Measurements from ENCODE around the gene ZC3H13. TPM values are rescaled to one million over a fixed set of nuclear protein-coding genes. Genes with fewer than 3 reads are reported as not detected.

ZC3H13 gene
- total and polyA plus RNA-seq, 2 donors (not counting 1 experiment from before 2014, with no cell fraction given), result 4.8 to 65.7 TPM

DNA sequence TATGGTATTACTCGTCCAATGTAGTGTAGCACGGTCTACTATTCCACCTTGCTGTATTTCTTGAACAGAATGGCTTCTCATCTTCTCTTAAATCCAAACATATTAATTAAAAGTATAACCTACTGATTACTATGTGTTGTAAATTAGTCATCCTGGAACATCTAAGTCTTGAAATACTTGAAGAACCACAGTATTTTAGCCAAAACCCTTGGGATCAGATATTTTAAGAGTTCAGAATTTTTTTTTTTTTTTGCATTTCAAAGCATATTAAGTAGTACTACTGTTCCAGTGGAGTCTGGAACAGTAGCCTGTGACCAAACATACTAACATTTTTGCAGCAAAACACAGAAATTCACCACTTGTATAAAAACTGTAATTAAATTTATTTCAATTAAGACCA is 30.1 kb downstream of the ZC3H13 start:
- TF ChIP-seq, protein P1, sequence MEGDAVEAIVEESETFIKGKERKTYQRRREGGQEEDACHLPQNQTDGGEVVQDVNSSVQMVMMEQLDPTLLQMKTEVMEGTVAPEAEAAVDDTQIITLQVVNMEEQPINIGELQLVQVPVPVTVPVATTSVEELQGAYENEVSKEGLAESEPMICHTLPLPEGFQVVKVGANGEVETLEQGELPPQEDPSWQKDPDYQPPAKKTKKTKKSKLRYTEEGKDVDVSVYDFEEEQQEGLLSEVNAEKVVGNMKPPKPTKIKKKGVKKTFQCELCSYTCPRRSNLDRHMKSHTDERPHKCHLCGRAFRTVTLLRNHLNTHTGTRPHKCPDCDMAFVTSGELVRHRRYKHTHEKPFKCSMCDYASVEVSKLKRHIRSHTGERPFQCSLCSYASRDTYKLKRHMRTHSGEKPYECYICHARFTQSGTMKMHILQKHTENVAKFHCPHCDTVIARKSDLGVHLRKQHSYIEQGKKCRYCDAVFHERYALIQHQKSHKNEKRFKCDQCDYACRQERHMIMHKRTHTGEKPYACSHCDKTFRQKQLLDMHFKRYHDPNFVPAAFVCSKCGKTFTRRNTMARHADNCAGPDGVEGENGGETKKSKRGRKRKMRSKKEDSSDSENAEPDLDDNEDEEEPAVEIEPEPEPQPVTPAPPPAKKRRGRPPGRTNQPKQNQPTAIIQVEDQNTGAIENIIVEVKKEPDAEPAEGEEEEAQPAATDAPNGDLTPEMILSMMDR (IDR thresholded peaks at IDR 0.05), result no peak
- TF ChIP-seq EZH2 (IDR thresholded peaks at IDR 0.05; ENCODE audit: borderline replicate concordance, insufficient read depth, low read depth, low read length, poor library complexity, severe bottlenecking), result no peak
- ATAC-seq (ENCODE audit: low read depth) (no peak), DNase-seq (no peak)
- no peak overlapping the region for H3K4me3 Mint-ChIP-seq
- H3K4me1 Mint-ChIP-seq, result no peaks in the 10 kb centered on the region
- H3K9ac ChIP-seq (ENCODE audit: low read length), result no peak overlapping the region
- H3K79me2 ChIP-seq (ENCODE audit: control insufficient read depth, insufficient read depth, low read length), result peaks cover 6% of the 10 kb centered on the region
- no peak overlapping the region for H3K4me3 ChIP-seq (ENCODE audit: control extremely low read depth in 1 of 5, extremely low read depth in 1 of 5, insufficient read depth in 1 of 5, low read depth in 2 of 5, low read length in 4 of 5)
- peaks cover 10 to 29% of the 10 kb centered on the region in 2 experiments for H3K36me3 ChIP-seq (replicated peaks in 1 of 2; ENCODE audit: control extremely low read depth in 1 of 2, control insufficient read depth in 1 of 2, extremely low read depth in 1 of 2, insufficient read depth in 2 of 2, low read length in 1 of 2)
- intact Hi-C loops (cut with micrococcal nuclease), result no loop called here
- H3K27me3 ChIP-seq (replicated peaks in 1 of 4; ENCODE audit: control extremely low read depth in 1 of 4, control insufficient read depth in 3 of 4, insufficient read depth in 4 of 4, low read length in 3 of 4), result no peaks in the 10 kb centered on the region
- no peak overlapping the region for H2AFZ ChIP-seq (ENCODE audit: insufficient read depth, low read depth, low read length, poor library complexity, severe bottlenecking)
- CTCF ChIA-PET, result no interaction called here
- no peak overlapping the region for H3K27ac Mint-ChIP-seq
- H3K4me1 ChIP-seq (ENCODE audit: control insufficient read depth in 2 of 2, insufficient read depth in 2 of 2, low read length in 2 of 2), result no peaks in the 10 kb centered on the region
- H3K4me2 ChIP-seq (replicated peaks; ENCODE audit: low read depth, low read length, poor library complexity, severe bottlenecking), result no peak overlapping the region
- H3K27me3 Mint-ChIP-seq, result no peaks in the 10 kb centered on the region
- H3K27ac ChIP-seq (ENCODE audit: low read length in 2 of 2), result no peak overlapping the region
- H3K9me3 ChIP-seq (ENCODE audit: control extremely low read depth in 1 of 3, control insufficient read depth in 2 of 3, insufficient read depth in 1 of 3, low read length in 2 of 3), result no peaks in the 10 kb centered on the region
- H4K20me1 ChIP-seq (ENCODE audit: control insufficient read depth, insufficient read depth, low read length, poor library complexity, severe bottlenecking), result peaks cover 13% of the 10 kb centered on the region
- no peaks in the 10 kb centered on the region for H3K9me3 Mint-ChIP-seq (ENCODE audit: insufficient read depth)
- POLR2A ChIA-PET, result no interaction called here
- no CpG with 5 or more reads among the region's 2 CpGs for WGBS (ENCODE audit: insufficient coverage)

DNA sequence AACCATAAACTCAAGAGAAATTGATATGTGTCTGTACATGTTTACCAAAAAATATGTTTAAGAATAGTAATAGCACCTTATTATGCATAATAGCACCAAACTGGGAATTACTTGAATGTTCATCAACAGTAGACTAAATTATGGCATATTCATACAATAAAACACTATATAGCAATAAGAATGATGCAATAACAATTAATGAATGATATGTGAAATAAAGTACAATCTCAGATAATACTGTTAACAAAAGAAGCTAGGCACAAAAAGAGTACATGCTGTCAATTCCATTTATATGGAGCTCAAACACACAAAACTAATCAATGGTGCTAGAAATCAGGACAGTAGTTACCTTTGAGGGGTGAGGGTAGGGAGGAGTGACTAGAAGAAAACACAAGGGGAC is 36.3 kb downstream of the ZC3H13 start:
- Mint-ChIP-seq H3K4me3 (no peak overlapping the region), H3K27ac (no peak overlapping the region), H3K9me3 (ENCODE audit: insufficient read depth) (no peaks in the 10 kb centered on the region), H3K27me3 (no peaks in the 10 kb centered on the region), H3K4me1 (no peaks in the 10 kb centered on the region)
- H2AFZ ChIP-seq (ENCODE audit: insufficient read depth, low read depth, low read length, poor library complexity, severe bottlenecking), result no peak overlapping the region
- no peak for TF ChIP-seq EZH2 (IDR thresholded peaks at IDR 0.05; ENCODE audit: borderline replicate concordance, insufficient read depth, low read depth, low read length, poor library complexity, severe bottlenecking)
- TF ChIP-seq, protein P1 (IDR thresholded peaks at IDR 0.05), result no peak
- CTCF ChIA-PET, result no interaction called here
- H3K9ac ChIP-seq (ENCODE audit: low read length), result no peak overlapping the region
- no peaks in the 10 kb centered on the region for H4K20me1 ChIP-seq (ENCODE audit: control insufficient read depth, insufficient read depth, low read length, poor library complexity, severe bottlenecking)
- no peaks in the 10 kb centered on the region for H3K79me2 ChIP-seq (ENCODE audit: control insufficient read depth, insufficient read depth, low read length)
- H3K27ac ChIP-seq (ENCODE audit: low read length in 2 of 2), result no peak overlapping the region
- no peak overlapping the region for H3K4me2 ChIP-seq (replicated peaks; ENCODE audit: low read depth, low read length, poor library complexity, severe bottlenecking)
- POLR2A ChIA-PET, result no interaction called here
- intact Hi-C loops (cut with micrococcal nuclease), result no loop called here
- no peak overlapping the region for H3K4me3 ChIP-seq (ENCODE audit: control extremely low read depth in 1 of 5, extremely low read depth in 1 of 5, insufficient read depth in 1 of 5, low read depth in 2 of 5, low read length in 4 of 5)
- no peaks in the 10 kb centered on the region for H3K9me3 ChIP-seq (ENCODE audit: control extremely low read depth in 1 of 3, control insufficient read depth in 2 of 3, insufficient read depth in 1 of 3, low read length in 2 of 3)
- H3K4me1 ChIP-seq (ENCODE audit: control insufficient read depth in 2 of 2, insufficient read depth in 2 of 2, low read length in 2 of 2), result no peaks in the 10 kb centered on the region
- DNase-seq (no peak), ATAC-seq (ENCODE audit: low read depth) (no peak)
- H3K36me3 ChIP-seq (replicated peaks in 1 of 2; ENCODE audit: control extremely low read depth in 1 of 2, control insufficient read depth in 1 of 2, extremely low read depth in 1 of 2, insufficient read depth in 2 of 2, low read length in 1 of 2), result peaks cover 19 to 35% of the 10 kb centered on the region in 2 experiments
- no peaks in the 10 kb centered on the region for H3K27me3 ChIP-seq (replicated peaks in 1 of 4; ENCODE audit: control extremely low read depth in 1 of 4, control insufficient read depth in 3 of 4, insufficient read depth in 4 of 4, low read length in 3 of 4)

All from B cell (primary cell).